Esophagus muscularis mucosa (tissue), 4 donors: ENCODE data around the gene ADCY5. TPM values are rescaled to one million over a fixed set of nuclear protein-coding genes. Genes with fewer than 3 reads are reported as not detected.

Experiments used
- DNase-seq: peaks from one replicate; pipeline ENCODE4 v3.0.0-alpha.2; 2017; ENCODE audit errors: extremely low spot score
- H3K27ac ChIP-seq, 4 donors: fragments of 200-600 bp; sonication (generic); replicated peaks in 1 of 4; 1 replicate in 3 of 4; 2 replicates in 1 of 4; pipeline ENCODE4 v1.5.1; 2016 to 2019; ENCODE audit warnings: mild to moderate bottlenecking in 1 of 4
- H3K27me3 ChIP-seq, 4 donors: fragments of 200-600 bp; sonication (generic); one replicate each; pipeline versions ENCODE4 v1.5.1 to v1.6.0; 2016 to 2019
- H3K36me3 ChIP-seq, 4 donors: fragments of 200-600 bp; sonication (generic); one replicate each; pipeline ENCODE4 v1.5.1; 2016 to 2019
- H3K4me1 ChIP-seq, 4 donors: fragments of 200-600 bp; sonication (generic); one replicate each; pipeline ENCODE4 v1.5.1; 2016 to 2019
- H3K4me3 ChIP-seq, 4 donors: fragments of 200-600 bp; sonication (generic); 1 replicate in 2 of 4; 2 replicates in 2 of 4; pipeline ENCODE4 v1.5.1; 2016 to 2019; ENCODE audit warnings: mild to moderate bottlenecking in 4 of 4, moderate library complexity in 1 of 4
- H3K9me3 ChIP-seq, 4 donors: fragments of 200-600 bp; sonication (generic); 1 replicate in 3 of 4; 2 replicates in 1 of 4; pipeline ENCODE4 v1.5.1; 2016 to 2019
- EP300 ChIP-seq: sonication (generic); formaldehyde crosslinking; IDR thresholded peaks from one replicate; pipeline ENCODE4 v1.6.1; 2017; ENCODE audit warnings: antibody characterized with exemption
- POLR2A ChIP-seq: fragments of 450-650 bp; IDR thresholded peaks from one replicate; pipeline ENCODE4 v1.6.1; 2017; ENCODE audit warnings: antibody characterized with exemption, moderate library complexity, mild to moderate bottlenecking, low read depth
- POLR2AphosphoS5 ChIP-seq, 2 donors: sonication (generic); formaldehyde crosslinking; IDR thresholded peaks; one replicate each; pipeline ENCODE4 v1.6.1; 2017; ENCODE audit warnings: antibody characterized with exemption in 2 of 2
- WGBS: methylation state at CpG from one replicate; pipeline ENCODE4 v1.1.5; 2018; 5-methylcytosine and 5-hydroxymethylcytosine counted together
- intact Hi-C: fragments of 100-400 bp; cut with DNase I; formaldehyde crosslinking; loops from one replicate; pipeline ENCODE4 v1.15.1; 2023
- total RNA-seq, 4 donors: library from RNA; depleted of rRNA; stranded (reverse); fragments of >200 nt; gene quantifications; one replicate each; pipeline versions ENCODE4 v1.1.0 to v1.2.1, GENCODE V29; 2016
- TF ChIP-seq, protein P1 (sequence below), 3 experiments: fragments of 200-600 bp in 2 of 3; fragments of 450-650 bp in 1 of 3; sonication (generic) in 2 of 3; IDR thresholded peaks; one replicate each; pipeline ENCODE4 v1.5.1; 2017 to 2019; ENCODE audit warnings: antibody characterized with exemption in 3 of 3, mild to moderate bottlenecking in 2 of 3, moderate library complexity in 1 of 3

The ADCY5 gene
- total RNA-seq, 4 donors from 2014 or later: 133 to 228 (median 189) TPM

DNA sequence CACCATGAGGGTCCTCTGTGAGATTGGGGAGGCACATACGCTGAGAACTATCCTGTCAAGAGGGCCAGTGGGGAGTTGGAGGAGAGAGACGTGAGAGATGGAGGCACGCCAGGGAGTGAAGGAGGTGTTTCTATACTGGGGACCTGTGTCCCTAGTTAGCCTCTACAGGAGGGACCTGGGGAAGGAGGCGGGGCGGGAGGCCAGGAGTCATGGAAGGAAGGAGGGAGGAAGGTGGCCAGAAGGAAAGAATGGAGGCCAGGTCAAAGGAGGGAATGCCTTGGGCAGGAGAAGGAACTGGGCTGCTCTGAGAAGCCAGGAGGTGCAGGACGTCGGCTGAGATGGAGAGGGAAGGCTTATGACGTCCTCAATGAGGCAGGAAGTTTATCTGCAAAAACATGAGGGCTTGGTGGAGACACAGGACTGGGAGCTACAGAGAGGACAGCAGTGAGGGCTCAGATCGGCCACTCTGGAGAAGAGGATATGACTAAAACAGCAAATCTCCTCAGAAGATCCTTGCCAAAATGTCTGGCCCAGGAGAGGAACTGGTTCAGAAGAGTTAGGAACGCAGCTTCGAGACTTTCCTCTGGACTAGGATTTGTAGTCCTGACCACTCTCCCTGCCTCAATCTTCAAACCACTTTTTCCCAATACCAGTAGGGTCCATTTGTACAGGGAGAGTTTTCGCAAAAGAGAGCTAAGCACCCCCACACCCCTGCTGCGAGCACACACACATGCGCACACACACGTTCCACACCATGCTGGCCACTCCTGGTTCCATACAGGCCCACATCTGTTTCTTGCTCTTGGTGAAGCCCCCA lies 59.9 kb downstream of the ADCY5 start:
- WGBS: 69% methylated on average over 15 of the region's 15 CpGs
- no peak for DNase-seq
- intact Hi-C loops: no loop called here
- Histone ChIP-seq H3K36me3 (peaks cover 0 to 3% (median 0%) of the 10 kb centered on the region in 4 donors), H3K9me3 (no peaks in the 10 kb centered on the region), H3K4me1 (peaks cover 91 to 100% (median 100%) of the 10 kb centered on the region in 4 donors), H3K4me3 (no peak overlapping the region), H3K27ac (peak overlapping the region; percentile 91 to 97 (median 94)), H3K27me3 (no peaks in the 10 kb centered on the region)
- TF ChIP-seq, protein P1, sequence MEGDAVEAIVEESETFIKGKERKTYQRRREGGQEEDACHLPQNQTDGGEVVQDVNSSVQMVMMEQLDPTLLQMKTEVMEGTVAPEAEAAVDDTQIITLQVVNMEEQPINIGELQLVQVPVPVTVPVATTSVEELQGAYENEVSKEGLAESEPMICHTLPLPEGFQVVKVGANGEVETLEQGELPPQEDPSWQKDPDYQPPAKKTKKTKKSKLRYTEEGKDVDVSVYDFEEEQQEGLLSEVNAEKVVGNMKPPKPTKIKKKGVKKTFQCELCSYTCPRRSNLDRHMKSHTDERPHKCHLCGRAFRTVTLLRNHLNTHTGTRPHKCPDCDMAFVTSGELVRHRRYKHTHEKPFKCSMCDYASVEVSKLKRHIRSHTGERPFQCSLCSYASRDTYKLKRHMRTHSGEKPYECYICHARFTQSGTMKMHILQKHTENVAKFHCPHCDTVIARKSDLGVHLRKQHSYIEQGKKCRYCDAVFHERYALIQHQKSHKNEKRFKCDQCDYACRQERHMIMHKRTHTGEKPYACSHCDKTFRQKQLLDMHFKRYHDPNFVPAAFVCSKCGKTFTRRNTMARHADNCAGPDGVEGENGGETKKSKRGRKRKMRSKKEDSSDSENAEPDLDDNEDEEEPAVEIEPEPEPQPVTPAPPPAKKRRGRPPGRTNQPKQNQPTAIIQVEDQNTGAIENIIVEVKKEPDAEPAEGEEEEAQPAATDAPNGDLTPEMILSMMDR (IDR thresholded peaks at IDR 0.05): no peak
- TF ChIP-seq POLR2A (no peak), POLR2AphosphoS5 (IDR thresholded peaks at IDR 0.05) (peak; percentile 21 to 38), EP300 (no peak)

DNA sequence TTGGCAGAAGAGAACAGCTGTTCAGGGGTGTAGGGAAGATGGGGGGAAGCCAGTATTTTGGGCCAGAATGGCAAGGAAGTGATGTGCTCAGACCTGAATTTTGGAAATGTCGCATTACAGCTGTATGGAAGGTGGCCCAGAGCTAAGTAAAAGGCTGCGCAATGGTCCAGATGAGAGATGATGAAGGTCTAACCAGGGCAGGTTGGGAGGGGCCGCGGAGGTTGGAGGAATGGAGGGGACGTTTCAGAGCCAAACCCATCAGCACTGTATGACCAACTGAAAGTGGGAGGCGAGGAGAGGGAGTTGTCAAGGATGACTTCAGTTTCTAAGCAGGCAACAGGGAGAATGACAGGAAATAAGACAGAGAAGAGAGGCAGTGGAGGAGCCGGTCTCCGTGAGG lies 60.8 kb downstream of the ADCY5 start:
- Histone ChIP-seq H3K9me3 (no peaks in the 10 kb centered on the region), H3K27me3 (no peaks in the 10 kb centered on the region), H3K27ac (peak overlapping the region; percentile 91 to 97 (median 94)), H3K4me1 (peaks cover 95 to 100% (median 100%) of the 10 kb centered on the region in 4 donors), H3K36me3 (peaks cover 0 to 3% (median 0%) of the 10 kb centered on the region in 4 donors), H3K4me3 (no peak overlapping the region)
- intact Hi-C loops: no loop called here
- DNase-seq: no peak
- TF ChIP-seq, protein P1 (IDR thresholded peaks at IDR 0.05): no peak
- WGBS: 70% methylated on average over 8 of the region's 8 CpGs

DNA sequence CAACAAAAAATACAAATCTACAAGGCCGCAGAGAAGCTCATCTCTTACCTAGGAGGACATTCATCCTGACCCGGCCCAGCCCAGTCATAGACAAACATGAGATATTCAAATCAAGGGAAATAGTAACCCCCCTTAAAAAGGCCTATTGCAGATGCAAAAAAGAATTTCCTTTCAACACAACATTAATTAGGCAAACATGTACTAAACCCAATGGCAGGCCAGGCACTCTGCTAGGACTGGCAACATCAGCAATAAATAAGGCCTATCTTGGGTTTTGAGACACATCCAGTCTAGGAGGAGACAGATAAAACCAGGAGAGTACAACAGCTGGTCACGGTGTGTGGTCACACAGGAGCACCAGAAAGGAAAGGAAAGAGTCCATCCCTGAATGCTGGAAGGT lies 61.4 kb downstream of the ADCY5 start:
- Histone ChIP-seq H3K4me1 (peaks cover 95 to 100% (median 100%) of the 10 kb centered on the region in 4 donors), H3K36me3 (peaks cover 0 to 3% (median 0%) of the 10 kb centered on the region in 4 donors), H3K9me3 (no peaks in the 10 kb centered on the region), H3K27me3 (no peaks in the 10 kb centered on the region), H3K27ac (peak overlapping the region; percentile 91 to 97 (median 94)), H3K4me3 (no peak overlapping the region)
- intact Hi-C loops: no loop called here
- no peak for TF ChIP-seq EP300
- no peak for TF ChIP-seq POLR2AphosphoS5 (IDR thresholded peaks at IDR 0.05)
- TF ChIP-seq, protein P1 (IDR thresholded peaks at IDR 0.05): no peak
- TF ChIP-seq POLR2A: no peak
- no peak for DNase-seq
- WGBS: 67% methylated on average over 3 of the region's 3 CpGs

DNA sequence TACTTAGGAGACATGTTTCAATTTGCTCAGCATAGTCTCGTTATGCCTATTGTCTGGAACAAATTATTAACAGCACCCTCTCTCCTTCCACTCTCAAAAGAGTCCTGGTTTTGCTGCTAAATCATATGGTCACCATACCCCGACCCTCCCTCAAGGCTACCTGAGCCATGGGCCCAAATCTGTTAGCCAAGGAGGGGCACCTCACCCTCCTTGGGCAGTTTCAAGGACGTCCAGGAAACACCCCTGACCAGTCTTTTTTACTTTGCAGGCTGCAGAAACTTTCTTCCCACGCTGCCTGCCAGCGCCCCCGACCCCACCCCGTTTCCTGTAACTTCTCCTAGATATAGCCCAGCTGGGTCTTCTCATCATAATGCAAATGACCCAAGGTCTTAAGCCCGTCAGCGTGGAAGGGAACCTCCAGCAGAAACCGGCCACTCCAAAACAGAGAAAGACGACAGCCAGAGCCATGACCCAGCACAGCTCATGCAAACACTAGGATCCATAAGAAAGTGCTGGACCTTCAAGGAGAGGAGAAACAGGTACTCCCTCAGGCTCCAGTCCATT lies 62.3 kb downstream of the ADCY5 start:
- Histone ChIP-seq H3K36me3 (peaks cover 0 to 3% (median 0%) of the 10 kb centered on the region in 4 donors), H3K27ac (peak overlapping the region; percentile 91 to 97 (median 94)), H3K9me3 (no peaks in the 10 kb centered on the region), H3K4me3 (no peak overlapping the region), H3K4me1 (peaks cover 97 to 100% (median 99%) of the 10 kb centered on the region in 4 donors), H3K27me3 (no peaks in the 10 kb centered on the region)
- DNase-seq: no peak
- TF ChIP-seq POLR2AphosphoS5 (IDR thresholded peaks at IDR 0.05) (no peak), POLR2A (no peak), EP300 (no peak)
- TF ChIP-seq, protein P1 (IDR thresholded peaks at IDR 0.05): no peak
- intact Hi-C loops: no loop called here
- WGBS: 28% methylated on average over 11 of the region's 11 CpGs
